HL-60 (cell line): ENCODE results near the gene TAOK3.
A peak's percentile ranks its signal among the peaks of the same experiment; 100 is the strongest.

ENCODE experiments used
- DNase-seq, 2 experiments: peaks; one replicate each; pipeline ENCODE4 v3.0.0-alpha.2; 2010 to 2020; ENCODE audit warnings: low read depth in 1 of 2, low spot score in 1 of 2
- H3K27ac ChIP-seq: fragments of 250-450 bp; sonication (Bioruptor Pico); replicated peaks from 2 replicates; pipeline ENCODE4 v1.5.1; 2020; ENCODE audit warnings: mild to moderate bottlenecking, moderate library complexity
- H3K27me3 ChIP-seq: fragments of 250-450 bp; sonication (Bioruptor Pico); 2 replicates; pipeline ENCODE4 v1.5.1; 2021; ENCODE audit warnings: mild to moderate bottlenecking, moderate library complexity; ENCODE audit not compliant: insufficient read depth, poor library complexity, severe bottlenecking
- H3K4me3 ChIP-seq: replicated peaks from 2 replicates; pipeline ENCODE4 v1.5.1; 2011; ENCODE audit warnings: mild to moderate bottlenecking, control low read depth, low read length; ENCODE audit not compliant: insufficient read depth
- GABPA ChIP-seq: IDR thresholded peaks from 2 replicates; pipeline ENCODE4 v1.6.1; 2012; ENCODE audit warnings: low read depth
- POLR2AphosphoS5 ChIP-seq: IDR thresholded peaks from 2 replicates; pipeline ENCODE4 v1.6.1; 2012; ENCODE audit warnings: low read depth
- SPI1 ChIP-seq: IDR thresholded peaks from 2 replicates; pipeline ENCODE4 v1.6.1; 2012; ENCODE audit warnings: low read depth, mild to moderate bottlenecking, borderline replicate concordance
- TF ChIP-seq, protein P1 (sequence below): IDR thresholded peaks from one replicate; pipeline ENCODE4 v1.5.1; 2011; ENCODE audit warnings: low read length, control low read depth, inconsistent platforms; ENCODE audit not compliant: insufficient read depth
- TF ChIP-seq, protein P2 (sequence below): IDR thresholded peaks from 2 replicates; pipeline ENCODE4 v1.6.1; 2012; ENCODE audit warnings: low read depth; ENCODE audit not compliant: insufficient replicate concordance

TAOK3 gene

DNA sequence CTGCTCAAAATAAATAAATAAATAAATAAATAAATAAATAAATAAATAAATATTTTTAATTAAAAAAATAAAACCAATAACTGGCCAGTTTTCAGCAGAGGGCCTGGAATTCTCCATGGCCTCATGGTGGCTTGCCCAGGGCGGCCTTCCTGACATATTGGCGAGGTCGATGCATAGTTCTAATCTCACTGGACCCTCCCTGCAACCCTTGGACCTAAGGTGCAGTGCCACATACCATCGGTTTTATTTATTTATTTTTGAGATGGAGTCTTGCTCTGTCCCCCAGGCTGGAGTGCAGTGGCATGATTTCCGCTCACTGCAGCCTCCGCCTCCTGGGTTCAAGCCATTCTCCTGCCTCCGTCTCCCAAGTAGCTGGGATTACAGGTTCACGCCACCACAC lies 265.0 kb downstream of the TAOK3 start:
- no peak overlapping the region for H3K4me3 ChIP-seq
- no peak for DNase-seq

DNA sequence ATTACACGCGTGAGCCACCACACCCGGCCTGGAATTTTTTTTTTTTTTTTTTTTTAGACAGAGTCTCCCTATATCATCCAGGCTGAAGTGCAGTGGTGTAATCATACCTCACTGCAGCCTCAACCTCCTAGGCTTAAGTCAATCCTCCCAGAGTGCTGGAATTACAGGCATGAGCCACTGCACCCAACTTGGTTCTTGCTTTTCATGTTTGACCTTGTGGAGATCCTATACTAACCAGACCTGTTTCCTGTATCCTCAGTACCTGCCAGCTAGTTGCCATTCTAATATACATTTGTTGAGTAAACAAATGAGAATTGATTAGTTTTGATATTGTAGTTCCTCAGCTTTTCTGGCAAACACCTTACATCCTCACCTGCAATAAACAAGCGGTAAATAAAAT lies 265.7 kb downstream of the TAOK3 start:
- Histone ChIP-seq H3K27me3 (peaks cover 13% of the 10 kb centered on the region), H3K27ac (no peak overlapping the region), H3K4me3 (no peak overlapping the region)
- no peak for TF ChIP-seq POLR2AphosphoS5
- TF ChIP-seq GABPA: no peak
- TF ChIP-seq, protein P1, sequence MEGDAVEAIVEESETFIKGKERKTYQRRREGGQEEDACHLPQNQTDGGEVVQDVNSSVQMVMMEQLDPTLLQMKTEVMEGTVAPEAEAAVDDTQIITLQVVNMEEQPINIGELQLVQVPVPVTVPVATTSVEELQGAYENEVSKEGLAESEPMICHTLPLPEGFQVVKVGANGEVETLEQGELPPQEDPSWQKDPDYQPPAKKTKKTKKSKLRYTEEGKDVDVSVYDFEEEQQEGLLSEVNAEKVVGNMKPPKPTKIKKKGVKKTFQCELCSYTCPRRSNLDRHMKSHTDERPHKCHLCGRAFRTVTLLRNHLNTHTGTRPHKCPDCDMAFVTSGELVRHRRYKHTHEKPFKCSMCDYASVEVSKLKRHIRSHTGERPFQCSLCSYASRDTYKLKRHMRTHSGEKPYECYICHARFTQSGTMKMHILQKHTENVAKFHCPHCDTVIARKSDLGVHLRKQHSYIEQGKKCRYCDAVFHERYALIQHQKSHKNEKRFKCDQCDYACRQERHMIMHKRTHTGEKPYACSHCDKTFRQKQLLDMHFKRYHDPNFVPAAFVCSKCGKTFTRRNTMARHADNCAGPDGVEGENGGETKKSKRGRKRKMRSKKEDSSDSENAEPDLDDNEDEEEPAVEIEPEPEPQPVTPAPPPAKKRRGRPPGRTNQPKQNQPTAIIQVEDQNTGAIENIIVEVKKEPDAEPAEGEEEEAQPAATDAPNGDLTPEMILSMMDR: no peak
- no peak for TF ChIP-seq SPI1
- TF ChIP-seq, protein P2, sequence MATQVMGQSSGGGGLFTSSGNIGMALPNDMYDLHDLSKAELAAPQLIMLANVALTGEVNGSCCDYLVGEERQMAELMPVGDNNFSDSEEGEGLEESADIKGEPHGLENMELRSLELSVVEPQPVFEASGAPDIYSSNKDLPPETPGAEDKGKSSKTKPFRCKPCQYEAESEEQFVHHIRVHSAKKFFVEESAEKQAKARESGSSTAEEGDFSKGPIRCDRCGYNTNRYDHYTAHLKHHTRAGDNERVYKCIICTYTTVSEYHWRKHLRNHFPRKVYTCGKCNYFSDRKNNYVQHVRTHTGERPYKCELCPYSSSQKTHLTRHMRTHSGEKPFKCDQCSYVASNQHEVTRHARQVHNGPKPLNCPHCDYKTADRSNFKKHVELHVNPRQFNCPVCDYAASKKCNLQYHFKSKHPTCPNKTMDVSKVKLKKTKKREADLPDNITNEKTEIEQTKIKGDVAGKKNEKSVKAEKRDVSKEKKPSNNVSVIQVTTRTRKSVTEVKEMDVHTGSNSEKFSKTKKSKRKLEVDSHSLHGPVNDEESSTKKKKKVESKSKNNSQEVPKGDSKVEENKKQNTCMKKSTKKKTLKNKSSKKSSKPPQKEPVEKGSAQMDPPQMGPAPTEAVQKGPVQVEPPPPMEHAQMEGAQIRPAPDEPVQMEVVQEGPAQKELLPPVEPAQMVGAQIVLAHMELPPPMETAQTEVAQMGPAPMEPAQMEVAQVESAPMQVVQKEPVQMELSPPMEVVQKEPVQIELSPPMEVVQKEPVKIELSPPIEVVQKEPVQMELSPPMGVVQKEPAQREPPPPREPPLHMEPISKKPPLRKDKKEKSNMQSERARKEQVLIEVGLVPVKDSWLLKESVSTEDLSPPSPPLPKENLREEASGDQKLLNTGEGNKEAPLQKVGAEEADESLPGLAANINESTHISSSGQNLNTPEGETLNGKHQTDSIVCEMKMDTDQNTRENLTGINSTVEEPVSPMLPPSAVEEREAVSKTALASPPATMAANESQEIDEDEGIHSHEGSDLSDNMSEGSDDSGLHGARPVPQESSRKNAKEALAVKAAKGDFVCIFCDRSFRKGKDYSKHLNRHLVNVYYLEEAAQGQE: no peak
- no peak for DNase-seq

More for the DNA sequence above, 265.0 kb downstream of the TAOK3 start:
- Histone ChIP-seq H3K27ac (no peak overlapping the region), H3K27me3 (peaks cover 6% of the 10 kb centered on the region)
- TF ChIP-seq, protein P2: no peak
- TF ChIP-seq, protein P1: no peak
- TF ChIP-seq SPI1 (no peak), GABPA (no peak), POLR2AphosphoS5 (no peak)

DNA sequence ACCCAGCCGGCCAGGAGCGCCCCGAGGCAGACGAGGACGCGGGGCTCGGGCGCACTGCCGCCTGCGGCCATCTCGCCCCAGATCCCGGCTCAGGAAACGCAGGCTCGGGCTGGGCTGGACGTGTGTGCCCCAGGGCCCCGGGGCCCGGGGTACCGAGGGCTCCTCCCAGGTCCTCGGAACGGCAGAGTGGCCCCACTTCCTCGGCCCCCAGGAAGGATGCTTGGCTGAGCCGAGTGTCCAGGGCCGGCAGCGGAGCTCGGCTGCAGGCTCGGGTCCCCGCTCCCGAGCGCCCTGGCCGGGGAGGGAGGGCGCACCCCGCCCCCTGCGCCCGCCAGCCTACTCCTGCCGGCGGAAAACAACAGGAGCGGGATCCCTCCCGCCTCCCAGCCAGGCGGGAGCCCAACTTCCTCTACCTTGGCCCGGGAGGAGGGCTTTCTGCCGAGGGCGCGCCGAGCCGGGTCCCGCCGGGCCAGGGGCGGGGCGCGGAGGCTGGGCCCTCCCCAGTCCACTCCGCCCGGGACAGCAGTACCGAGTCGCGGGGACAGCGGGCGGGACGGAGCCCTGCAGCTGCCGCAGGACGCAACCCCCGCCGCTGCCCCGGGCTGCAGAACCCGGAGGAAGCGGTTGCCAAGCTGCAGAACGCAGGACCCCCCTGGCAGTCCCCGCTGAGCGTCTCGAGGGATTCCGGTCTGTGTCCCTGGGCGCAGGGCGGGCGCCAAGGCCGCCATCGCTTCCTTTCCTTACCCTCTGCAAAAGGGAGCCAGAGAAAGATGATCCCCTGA lies 268.9 kb downstream of the TAOK3 start, which contains the start of gene VSIG10:
Gene VSIG10 (minus strand): TSS at position 411 of the 782 bp plus-strand sequence. CDS start 340 bp downstream, at position 71.
- peak within 1 kb of the TSS; percentile 59 for H3K4me3 ChIP-seq
- no peak; the same call in 1 of the 2 replicates for TF ChIP-seq SPI1
- no peak for TF ChIP-seq POLR2AphosphoS5
- no peak for TF ChIP-seq GABPA
- TF ChIP-seq, protein P1: no peak
- TF ChIP-seq, protein P2: no peak
- H3K27ac ChIP-seq: no peak within 1 kb of the TSS
- peaks cover 16% of the 10 kb centered on the region for H3K27me3 ChIP-seq
- peak; percentile 5 to 29 for DNase-seq
